HCT116 (cell line): ENCODE data around the gene ATP6V1E1. TPM values are rescaled to one million over a fixed set of nuclear protein-coding genes. Genes with fewer than 3 reads are reported as not detected.

Experiments used
- ATAC-seq: fragments of 200-7000 bp; cut with Tn5 transposase; 2 replicates; pipeline ENCODE4 v1.9.1; 2020; ENCODE audit warnings: mild to moderate bottlenecking, moderate library complexity
- BruUV-seq: library from RNA; stranded (reverse); fragments of 400-500 nt; replicated peaks from 2 replicates; lab custom pipeline; 2021; lab: Mats Ljungman, UMichigan
- CTCF ChIA-PET: fragments of 300-600 bp; sonication (Branson Sonifier 250); formaldehyde crosslinking; loops from one replicate; lab custom pipeline; 2021; ENCODE audit warnings: antibody characterized with exemption; lab: Charles Lee
- POLR2A ChIA-PET: fragments of 300-600, 350-600 bp; sonication (Branson Sonifier 250); formaldehyde crosslinking; loops from one replicate; lab custom pipeline; 2021; ENCODE audit warnings: antibody characterized with exemption; lab: Charles Lee
- RAD21 ChIA-PET, 2 experiments: fragments of 300-600 bp; sonication (Branson Sonifier 250); formaldehyde crosslinking; loops; one replicate each; lab custom pipeline; 2023; ENCODE audit warnings: low total read pairs in 2 of 2; ENCODE audit not compliant: uncharacterized antibody in 2 of 2, unreplicated experiment in 2 of 2, low non-redundant PET in 1 of 2; lab: Charles Lee
- DNase-seq: peaks from one replicate; pipeline ENCODE4 v3.0.0-alpha.2; 2010; ENCODE audit warnings: low read depth, low spot score
- H2AFZ ChIP-seq: fragments of 200-600 bp; shearing (Covaris generic), sonication (generic); 2 replicates; pipeline ENCODE4 v1.6.1; 2017; ENCODE audit warnings: low read depth, mixed run types, mixed read lengths, antibody characterized with exemption, low read length; ENCODE audit not compliant: poor library complexity, severe bottlenecking
- H3K27ac ChIP-seq: 2 replicates; pipeline ENCODE4 v1.5.1; 2012; ENCODE audit warnings: low read depth, low read length
- H3K27me3 ChIP-seq: fragments of 200-600 bp; sonication (generic); 2 replicates; pipeline ENCODE4 v1.6.1; 2016; ENCODE audit warnings: mixed run types, low read length, mixed read lengths; ENCODE audit not compliant: insufficient read depth
- H3K36me3 ChIP-seq, 2 experiments: fragments of 200-500 bp in 1 of 2; fragments of 200-600 bp in 1 of 2; sonication (Bioruptor generic) in 1 of 2; sonication (generic) in 1 of 2; 2 replicates each; pipeline versions ENCODE4 v1.5.1 to v1.6.1; 2014 to 2016; ENCODE audit warnings: low read length in 2 of 2, inconsistent platforms in 1 of 2, mixed read lengths in 1 of 2, mixed run types in 1 of 2; ENCODE audit not compliant: insufficient read depth in 2 of 2, control insufficient read depth in 1 of 2
- H3K4me1 ChIP-seq, 2 experiments: fragments of 200-600 bp in 1 of 2; sonication (generic) in 1 of 2; 2 replicates each; pipeline versions ENCODE4 v1.5.1 to v1.6.1; 2012 to 2017; ENCODE audit warnings: low read length in 2 of 2, inconsistent platforms in 1 of 2, mild to moderate bottlenecking in 1 of 2, mixed read lengths in 1 of 2, mixed run types in 1 of 2, moderate library complexity in 1 of 2; ENCODE audit not compliant: insufficient read depth in 2 of 2, control insufficient read depth in 1 of 2
- H3K4me2 ChIP-seq: fragments of 200-600 bp; sonication (generic); 2 replicates; pipeline ENCODE4 v1.6.1; 2017; ENCODE audit warnings: mixed run types, low read length, mixed read lengths
- H3K4me3 ChIP-seq, 2 experiments: fragments of 200-600 bp in 1 of 2; sonication (generic) in 1 of 2; replicated peaks in 1 of 2; 2 replicates each; pipeline ENCODE4 v1.5.1; 2011 to 2016; ENCODE audit warnings: low read length in 2 of 2, control low read depth in 1 of 2, low read depth in 1 of 2, mild to moderate bottlenecking in 1 of 2, mixed read lengths in 1 of 2, mixed run types in 1 of 2
- H3K79me2 ChIP-seq: fragments of 200-600 bp; sonication (generic); 2 replicates; pipeline ENCODE4 v1.6.1; 2017; ENCODE audit warnings: mild to moderate bottlenecking, mixed run types, low read length, moderate library complexity, mixed read lengths; ENCODE audit not compliant: insufficient read depth
- H3K9ac ChIP-seq: fragments of 200-600 bp; sonication (generic); 2 replicates; pipeline ENCODE4 v1.6.1; 2016; ENCODE audit warnings: low read length, mixed read lengths
- H3K9me2 ChIP-seq: fragments of 200-600 bp; sonication (generic), shearing (Covaris generic); 2 replicates; pipeline ENCODE4 v1.6.1; 2017; ENCODE audit warnings: mixed run types, mild to moderate bottlenecking, moderate library complexity; ENCODE audit not compliant: insufficient read depth
- H3K9me3 ChIP-seq, 2 experiments: fragments of 200-500 bp in 1 of 2; fragments of 200-600 bp in 1 of 2; sonication (Bioruptor generic) in 1 of 2; sonication (generic) in 1 of 2; 2 replicates each; pipeline ENCODE4 v1.6.1; 2014 to 2017; ENCODE audit warnings: low read length in 2 of 2, mixed read lengths in 2 of 2, inconsistent platforms in 1 of 2, low read depth in 1 of 2, mild to moderate bottlenecking in 1 of 2, mixed run types in 1 of 2, moderate library complexity in 1 of 2; ENCODE audit not compliant: control insufficient read depth in 1 of 2, insufficient read depth in 1 of 2
- H4K20me1 ChIP-seq: fragments of 200-600 bp; sonication (generic), shearing (Covaris generic); 2 replicates; pipeline ENCODE4 v1.6.1; 2017; ENCODE audit warnings: mixed run types, mild to moderate bottlenecking, moderate library complexity; ENCODE audit not compliant: insufficient read depth
- EGR1 ChIP-seq: IDR thresholded peaks from 2 replicates; pipeline ENCODE4 v1.6.1; 2012; ENCODE audit warnings: low read depth
- EZH2 ChIP-seq: fragments of 200-600 bp; sonication (generic); IDR thresholded peaks from 2 replicates; pipeline ENCODE4 v1.6.1; 2017; ENCODE audit warnings: antibody characterized with exemption, mixed run types
- EZH2phosphoT487 ChIP-seq: fragments of 200-600 bp; IDR thresholded peaks from 2 replicates; pipeline ENCODE4 v1.6.1; 2018; ENCODE audit warnings: antibody characterized with exemption, borderline replicate concordance
- JUND ChIP-seq: IDR thresholded peaks from 2 replicates; pipeline ENCODE4 v1.6.1; 2012
- MAX ChIP-seq: IDR thresholded peaks from 2 replicates; pipeline ENCODE4 v1.6.1; 2012
- POLR2AphosphoS5 ChIP-seq: IDR thresholded peaks from 2 replicates; pipeline ENCODE4 v1.6.1; 2011; ENCODE audit warnings: mild to moderate bottlenecking, low read depth, low read length, moderate library complexity
- REST ChIP-seq: IDR thresholded peaks from 2 replicates; pipeline ENCODE4 v1.6.1; 2012; ENCODE audit warnings: low read depth
- SIN3A ChIP-seq: IDR thresholded peaks from 2 replicates; pipeline ENCODE4 v1.6.1; 2012; ENCODE audit warnings: low read depth
- SRF ChIP-seq: IDR thresholded peaks from 2 replicates; pipeline ENCODE4 v1.6.1; 2012; ENCODE audit warnings: low read depth
- TCF7L2 ChIP-seq: IDR thresholded peaks from 2 replicates; pipeline ENCODE4 v1.7.0; 2011; ENCODE audit warnings: borderline replicate concordance, inconsistent platforms; ENCODE audit not compliant: insufficient read depth, insufficient read length; ENCODE audit errors: extremely low read depth
- YY1 ChIP-seq: IDR thresholded peaks from 2 replicates; pipeline ENCODE4 v1.6.1; 2011; ENCODE audit warnings: low read length, low read depth, moderate library complexity, mild to moderate bottlenecking; ENCODE audit not compliant: insufficient replicate concordance; ENCODE audit errors: extremely low read depth
- ZBTB33 ChIP-seq: IDR thresholded peaks from 2 replicates; pipeline ENCODE4 v1.6.1; 2011; ENCODE audit warnings: mild to moderate bottlenecking, low read length, moderate library complexity; ENCODE audit not compliant: insufficient replicate concordance; ENCODE audit errors: extremely low read depth
- ZNF274 ChIP-seq: fragments of 200-500 bp; sonication (Bioruptor generic); IDR thresholded peaks from 2 replicates; pipeline ENCODE4 v1.6.1; 2014; ENCODE audit warnings: mild to moderate bottlenecking, low read depth, low read length, inconsistent platforms
- intact Hi-C: fragments of 100-400 bp; cut with micrococcal nuclease; formaldehyde crosslinking; loops from 2 replicates; pipeline ENCODE4 v1.10.0; 2022
- total RNA-seq: library from RNA; stranded (reverse); gene quantifications from one replicate; pipeline ENCODE4 v1.2.1, GENCODE V29; 2021; ENCODE audit not compliant: unreplicated experiment

ATP6V1E1 gene
- total RNA-seq, 1 experiment from 2014 or later, result 107 TPM

- TF ChIP-seq MAX, result no peak
These were observed 79.9 kb downstream of the ATP6V1E1 start (continued) for GRCh38 chr22:17548756-17549035.

- Histone ChIP-seq H3K27me3 (no peaks in the 10 kb centered on the region), H3K27ac (no peak overlapping the region), H4K20me1 (no peaks in the 10 kb centered on the region), H3K4me2 (no peak overlapping the region), H3K9ac (no peak overlapping the region), H3K9me2 (no peaks in the 10 kb centered on the region), H3K9me3 (no peaks in the 10 kb centered on the region), H3K4me3 (no peak overlapping the region), H3K79me2 (no peaks in the 10 kb centered on the region), H3K4me1 (no peaks in the 10 kb centered on the region), H3K36me3 (peaks cover 0 to 4% of the 10 kb centered on the region in 2 experiments; a peak in 1 of 4 replicates), H2AFZ (no peak overlapping the region)
- RAD21 ChIA-PET, result no interaction called here
- DNase-seq (no peak), ATAC-seq (no peak)
- BruUV-seq, result no TSS peak
- POLR2A ChIA-PET, result no interaction called here
- intact Hi-C loops, result no loop called here
- no peak for TF ChIP-seq SIN3A
- no peak for TF ChIP-seq TCF7L2
- no peak for TF ChIP-seq JUND
- TF ChIP-seq EZH2phosphoT487, result no peak
- no peak for TF ChIP-seq EGR1
- no peak for TF ChIP-seq POLR2AphosphoS5
- CTCF ChIA-PET, result no interaction called here
These were observed 80.4 kb downstream of the ATP6V1E1 start for GRCh38 chr22:17548010-17548755.

GRCh38 chr22:17542452-17542851, 86.1 kb downstream of the ATP6V1E1 start:
- H2AFZ ChIP-seq, result no peak overlapping the region
- H3K9me2 ChIP-seq, result no peaks in the 10 kb centered on the region
- ChIA-PET RAD21 (no interaction called here), CTCF (no interaction called here), POLR2A (no interaction called here)
- no peaks in the 10 kb centered on the region; a peak in 1 of 4 replicates for H3K36me3 ChIP-seq
- H3K4me2 ChIP-seq, result no peak overlapping the region
- no peaks in the 10 kb centered on the region for H3K9me3 ChIP-seq
- no peak for DNase-seq
- H3K27me3 ChIP-seq, result no peaks in the 10 kb centered on the region
- H3K9ac ChIP-seq, result no peak overlapping the region
- no peak for ATAC-seq
- BruUV-seq, result no TSS peak
- H3K79me2 ChIP-seq, result no peaks in the 10 kb centered on the region
- H3K4me1 ChIP-seq, result no peaks in the 10 kb centered on the region
- no peak overlapping the region for H3K27ac ChIP-seq
- intact Hi-C loops, result no loop called here
- no peak overlapping the region for H3K4me3 ChIP-seq
- H4K20me1 ChIP-seq, result no peaks in the 10 kb centered on the region
- TF ChIP-seq YY1 (no peak), ZBTB33 (no peak), EGR1 (no peak), REST (no peak), EZH2 (no peak), SRF (no peak), ZNF274 (no peak), SIN3A (no peak)
